AG09309 (cell line): ENCODE data around the gene ADGRV1.

Experiments used
- DNase-seq: peaks from one replicate; pipeline ENCODE4 v3.0.0-alpha.2; 2010; ENCODE audit warnings: low read depth
- H3K4me3 ChIP-seq: 2 replicates; pipeline ENCODE4 v1.5.1; 2011; ENCODE audit warnings: mild to moderate bottlenecking, low read depth, low read length, moderate library complexity; ENCODE audit not compliant: control insufficient read depth
- TF ChIP-seq, protein P1 (sequence below): IDR thresholded peaks from 2 replicates; pipeline ENCODE4 v1.5.1; 2011; ENCODE audit warnings: mild to moderate bottlenecking, low read depth, low read length, inconsistent platforms; ENCODE audit not compliant: insufficient read depth, control insufficient read depth; ENCODE audit errors: missing control alignments

ADGRV1 gene

DNA sequence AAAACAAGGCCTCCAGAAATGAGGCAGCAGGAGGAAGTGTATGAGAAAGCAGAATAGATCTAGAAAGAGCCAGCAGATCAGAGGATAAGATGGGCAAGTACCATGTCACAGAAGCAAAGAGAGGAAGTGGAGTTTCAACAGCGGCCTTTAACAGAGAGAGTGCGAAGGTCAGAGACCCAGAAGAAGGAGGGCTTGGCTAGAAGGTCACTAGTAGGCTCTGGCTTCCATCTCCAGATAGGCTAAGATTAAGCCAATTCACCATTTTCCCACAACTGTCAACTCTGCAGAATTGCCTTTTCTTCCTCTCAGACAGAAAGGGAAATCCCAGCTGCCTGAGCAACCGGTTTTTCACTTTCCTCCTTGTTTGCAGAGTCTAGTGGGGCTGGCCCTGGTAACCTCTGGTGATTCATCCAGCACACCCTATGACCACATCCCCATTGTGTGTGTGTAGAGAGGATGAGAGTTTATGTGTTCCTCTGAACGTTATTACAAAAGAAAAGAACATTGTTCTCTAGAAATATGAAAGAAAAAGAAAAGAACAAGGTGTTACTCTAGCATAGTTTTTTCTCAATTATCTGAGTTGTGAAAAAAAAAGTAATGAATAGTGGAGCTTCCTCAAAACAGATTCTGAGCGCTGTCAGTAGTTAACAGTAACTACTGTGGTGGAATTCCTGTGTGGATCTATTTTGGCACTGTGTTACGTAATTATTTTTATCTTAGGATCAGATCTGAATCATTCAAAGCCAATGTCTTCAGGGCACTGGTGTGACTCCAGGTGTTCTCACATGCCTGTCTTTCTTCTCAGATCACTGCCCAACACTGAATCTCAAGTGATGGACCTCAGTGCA is 604.2 kb downstream of the ADGRV1 start:
- TF ChIP-seq, protein P1, sequence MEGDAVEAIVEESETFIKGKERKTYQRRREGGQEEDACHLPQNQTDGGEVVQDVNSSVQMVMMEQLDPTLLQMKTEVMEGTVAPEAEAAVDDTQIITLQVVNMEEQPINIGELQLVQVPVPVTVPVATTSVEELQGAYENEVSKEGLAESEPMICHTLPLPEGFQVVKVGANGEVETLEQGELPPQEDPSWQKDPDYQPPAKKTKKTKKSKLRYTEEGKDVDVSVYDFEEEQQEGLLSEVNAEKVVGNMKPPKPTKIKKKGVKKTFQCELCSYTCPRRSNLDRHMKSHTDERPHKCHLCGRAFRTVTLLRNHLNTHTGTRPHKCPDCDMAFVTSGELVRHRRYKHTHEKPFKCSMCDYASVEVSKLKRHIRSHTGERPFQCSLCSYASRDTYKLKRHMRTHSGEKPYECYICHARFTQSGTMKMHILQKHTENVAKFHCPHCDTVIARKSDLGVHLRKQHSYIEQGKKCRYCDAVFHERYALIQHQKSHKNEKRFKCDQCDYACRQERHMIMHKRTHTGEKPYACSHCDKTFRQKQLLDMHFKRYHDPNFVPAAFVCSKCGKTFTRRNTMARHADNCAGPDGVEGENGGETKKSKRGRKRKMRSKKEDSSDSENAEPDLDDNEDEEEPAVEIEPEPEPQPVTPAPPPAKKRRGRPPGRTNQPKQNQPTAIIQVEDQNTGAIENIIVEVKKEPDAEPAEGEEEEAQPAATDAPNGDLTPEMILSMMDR = no peak
- DNase-seq = peak; percentile 77
- no peak overlapping the region for H3K4me3 ChIP-seq

DNA sequence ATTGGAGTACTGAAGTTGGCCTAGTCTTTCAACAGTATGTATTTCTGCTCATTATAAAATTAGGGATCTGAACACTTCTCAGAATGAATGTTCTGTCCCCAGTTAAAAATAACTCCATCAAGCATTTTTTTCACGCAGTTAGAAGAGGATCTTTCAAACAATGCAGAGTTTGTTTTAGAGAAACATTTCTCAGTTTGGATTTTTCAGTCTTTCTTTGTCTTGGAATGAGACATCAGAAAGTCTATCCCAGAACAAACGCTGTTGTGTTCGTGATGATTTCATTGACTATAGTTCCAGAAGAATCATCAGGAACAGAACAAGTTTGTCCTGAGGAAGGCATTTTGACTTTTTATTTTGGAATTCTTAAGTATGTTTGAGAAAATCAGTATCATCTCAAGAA is 605.8 kb downstream of the ADGRV1 start:
- DNase-seq = no peak
- TF ChIP-seq, protein P1 = no peak

DNA sequence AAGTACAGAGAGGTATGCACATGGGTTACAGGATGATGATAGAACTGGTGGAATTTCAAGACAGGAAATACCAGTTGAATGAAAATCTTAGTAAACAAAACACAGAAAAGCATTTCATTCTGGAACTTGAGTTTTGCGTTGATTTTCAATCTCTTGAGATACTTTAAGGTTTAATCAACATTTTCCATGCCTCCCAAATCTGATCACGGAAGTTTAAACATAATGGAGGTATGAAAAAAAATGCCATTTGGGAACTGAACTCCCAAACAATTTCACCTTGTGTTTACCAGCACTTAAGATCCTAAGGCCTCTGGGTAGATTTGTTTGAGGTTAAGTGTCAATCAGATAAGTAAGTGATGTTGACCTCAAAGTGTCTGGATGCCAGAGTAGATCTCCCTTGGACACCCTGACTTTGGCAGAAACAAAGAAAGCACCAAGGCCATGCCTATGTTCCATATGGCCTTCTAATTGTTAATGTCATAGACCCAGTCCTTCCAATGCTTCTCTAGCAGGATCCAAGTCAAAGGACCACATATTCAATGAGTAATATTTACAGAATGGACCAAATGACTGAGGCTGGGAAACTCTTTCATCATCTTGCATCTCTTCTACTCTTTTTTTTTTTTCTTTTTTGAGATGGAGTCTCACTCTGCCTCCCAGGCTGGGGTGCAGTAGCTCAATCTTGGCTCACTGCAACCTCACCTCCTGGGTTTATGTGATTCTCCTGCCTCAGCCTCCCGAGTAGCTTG is 607.6 kb downstream of the ADGRV1 start:
- H3K4me3 ChIP-seq = no peak overlapping the region
- no peak for DNase-seq
- TF ChIP-seq, protein P1 = no peak

More for the DNA sequence above, 605.8 kb downstream of the ADGRV1 start:
- no peak overlapping the region for H3K4me3 ChIP-seq

DNA sequence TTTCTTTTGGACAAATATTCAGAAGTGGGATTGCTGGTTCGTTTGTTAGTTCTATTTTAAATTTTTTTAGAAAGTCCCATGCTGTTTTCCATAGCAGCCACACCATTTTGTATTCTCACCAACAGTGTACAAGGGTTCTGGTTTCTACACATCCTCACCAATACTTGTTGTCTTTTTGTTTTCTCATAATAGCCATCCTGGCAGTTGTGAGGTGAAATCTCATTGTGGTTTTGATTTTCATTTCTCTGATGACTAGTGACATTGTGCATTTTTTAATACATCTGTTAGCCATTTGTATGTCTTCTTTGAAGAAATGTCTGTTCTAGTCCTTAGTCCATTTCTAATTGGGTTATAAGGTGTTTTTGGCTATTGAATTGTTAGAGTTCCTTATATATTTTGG is 610.3 kb downstream of the ADGRV1 start:
- DNase-seq = no peak
- H3K4me3 ChIP-seq = no peak overlapping the region
- TF ChIP-seq, protein P1 = no peak

DNA sequence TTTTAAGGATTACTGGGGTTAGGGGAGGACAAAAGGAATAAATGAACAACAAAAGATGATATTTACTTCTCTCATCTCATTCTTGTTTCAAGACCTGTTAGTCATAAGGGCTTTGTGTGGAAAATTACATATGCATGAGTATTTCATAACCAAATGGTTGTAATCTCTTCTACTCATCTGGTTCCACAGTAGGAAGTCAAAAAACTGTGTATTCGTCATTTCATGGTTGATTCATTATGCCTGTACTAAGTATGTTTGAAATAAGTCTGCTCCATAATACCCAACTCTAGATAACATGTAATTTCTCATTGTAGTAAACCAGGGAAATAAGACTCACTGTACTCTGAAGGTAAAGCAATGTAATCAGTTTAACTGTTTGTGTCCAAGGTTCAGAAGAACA is 611.7 kb downstream of the ADGRV1 start:
- DNase-seq = peak; percentile 52
- TF ChIP-seq, protein P1 = no peak

DNA sequence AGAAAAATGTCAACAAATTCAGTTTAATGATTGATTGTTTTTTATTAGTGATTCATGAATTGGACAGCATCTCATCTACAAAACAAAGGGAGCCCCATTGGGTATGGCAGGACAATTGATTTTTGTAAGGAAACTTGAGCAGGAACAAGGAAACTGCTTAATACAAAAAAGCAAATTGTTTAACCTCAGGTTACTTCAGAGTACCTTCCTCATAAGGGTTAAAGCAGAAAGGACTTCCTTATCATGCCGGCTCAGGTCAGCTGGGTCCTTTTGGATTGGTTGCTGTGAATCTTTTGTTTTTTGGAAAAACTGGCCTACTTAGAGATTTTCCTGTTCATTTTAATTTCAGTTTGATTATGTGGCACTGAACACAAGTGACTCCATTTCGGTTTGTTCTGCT is 612.7 kb downstream of the ADGRV1 start:
- H3K4me3 ChIP-seq = no peak overlapping the region
- DNase-seq = no peak
- TF ChIP-seq, protein P1 = no peak

More for the DNA sequence above, 611.7 kb downstream of the ADGRV1 start:
- no peak overlapping the region for H3K4me3 ChIP-seq
